Esophagus muscularis mucosa (tissue), 4 donors: Measurements from ENCODE around the gene APH1B. TPM values are rescaled to one million over a fixed set of nuclear protein-coding genes. Genes with fewer than 3 reads are reported as not detected.

Source experiments
- DNase-seq: peaks from one replicate; pipeline ENCODE4 v3.0.0-alpha.2; 2017; ENCODE audit errors: extremely low spot score
- H3K27ac ChIP-seq, 4 donors: fragments of 200-600 bp; sonication (generic); replicated peaks in 1 of 4; 1 replicate in 3 of 4; 2 replicates in 1 of 4; pipeline ENCODE4 v1.5.1; 2016 to 2019; ENCODE audit warnings: mild to moderate bottlenecking in 1 of 4
- H3K27me3 ChIP-seq, 4 donors: fragments of 200-600 bp; sonication (generic); one replicate each; pipeline versions ENCODE4 v1.5.1 to v1.6.0; 2016 to 2019
- H3K36me3 ChIP-seq, 4 donors: fragments of 200-600 bp; sonication (generic); one replicate each; pipeline ENCODE4 v1.5.1; 2016 to 2019
- H3K4me1 ChIP-seq, 4 donors: fragments of 200-600 bp; sonication (generic); one replicate each; pipeline ENCODE4 v1.5.1; 2016 to 2019
- H3K4me3 ChIP-seq, 4 donors: fragments of 200-600 bp; sonication (generic); 1 replicate in 2 of 4; 2 replicates in 2 of 4; pipeline ENCODE4 v1.5.1; 2016 to 2019; ENCODE audit warnings: mild to moderate bottlenecking in 4 of 4, moderate library complexity in 1 of 4
- H3K9me3 ChIP-seq, 4 donors: fragments of 200-600 bp; sonication (generic); 1 replicate in 3 of 4; 2 replicates in 1 of 4; pipeline ENCODE4 v1.5.1; 2016 to 2019
- EP300 ChIP-seq: sonication (generic); formaldehyde crosslinking; IDR thresholded peaks from one replicate; pipeline ENCODE4 v1.6.1; 2017; ENCODE audit warnings: antibody characterized with exemption
- POLR2A ChIP-seq: fragments of 450-650 bp; IDR thresholded peaks from one replicate; pipeline ENCODE4 v1.6.1; 2017; ENCODE audit warnings: antibody characterized with exemption, moderate library complexity, mild to moderate bottlenecking, low read depth
- POLR2AphosphoS5 ChIP-seq, 2 donors: sonication (generic); formaldehyde crosslinking; IDR thresholded peaks; one replicate each; pipeline ENCODE4 v1.6.1; 2017; ENCODE audit warnings: antibody characterized with exemption in 2 of 2
- WGBS: methylation state at CpG from one replicate; pipeline ENCODE4 v1.1.5; 2018; 5-methylcytosine and 5-hydroxymethylcytosine counted together
- intact Hi-C: fragments of 100-400 bp; cut with DNase I; formaldehyde crosslinking; loops from one replicate; pipeline ENCODE4 v1.15.1; 2023
- total RNA-seq, 4 donors: library from RNA; depleted of rRNA; stranded (reverse); fragments of >200 nt; gene quantifications; one replicate each; pipeline versions ENCODE4 v1.1.0 to v1.2.1, GENCODE V29; 2016
- TF ChIP-seq, protein P1 (sequence below), 3 experiments: fragments of 200-600 bp in 2 of 3; fragments of 450-650 bp in 1 of 3; sonication (generic) in 2 of 3; IDR thresholded peaks; one replicate each; pipeline ENCODE4 v1.5.1; 2017 to 2019; ENCODE audit warnings: antibody characterized with exemption in 3 of 3, mild to moderate bottlenecking in 2 of 3, moderate library complexity in 1 of 3

The APH1B gene
- total RNA-seq, 4 donors from 2014 or later = 7.5 to 9.4 (median 8.9) TPM

DNA sequence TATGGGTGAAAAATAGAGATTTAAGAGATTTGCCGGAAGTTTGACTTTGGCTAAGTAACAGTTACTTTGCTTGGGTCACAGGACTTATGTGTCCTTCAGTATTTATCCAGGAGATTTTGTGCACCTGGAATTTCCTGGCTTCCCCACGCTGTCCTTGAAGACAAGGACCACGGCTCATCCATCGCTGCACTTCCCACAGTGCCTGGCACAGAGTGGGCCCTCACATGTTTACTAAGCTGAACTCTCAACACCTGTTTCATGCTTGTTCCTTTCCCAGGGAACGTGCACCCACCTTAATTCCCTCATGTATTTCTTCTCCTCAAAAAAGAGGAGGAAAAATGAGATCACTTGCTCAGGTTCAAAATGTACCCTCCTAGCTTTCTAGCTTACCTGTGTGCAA is 72.2 kb downstream of the APH1B start:
- H3K4me1 ChIP-seq = peaks cover 32 to 44% (median 35%) of the 10 kb centered on the region in 4 donors
- DNase-seq = no peak
- 93% methylated on average over 5 of the region's 5 CpGs for WGBS
- intact Hi-C loops = no loop called here
- H3K36me3 ChIP-seq = no peaks in the 10 kb centered on the region
- peak overlapping the region in 3 of 4 donors; percentile 7 to 23 (median 13) for H3K27ac ChIP-seq
- no peak overlapping the region for H3K4me3 ChIP-seq
- H3K9me3 ChIP-seq = no peaks in the 10 kb centered on the region
- TF ChIP-seq, protein P1, sequence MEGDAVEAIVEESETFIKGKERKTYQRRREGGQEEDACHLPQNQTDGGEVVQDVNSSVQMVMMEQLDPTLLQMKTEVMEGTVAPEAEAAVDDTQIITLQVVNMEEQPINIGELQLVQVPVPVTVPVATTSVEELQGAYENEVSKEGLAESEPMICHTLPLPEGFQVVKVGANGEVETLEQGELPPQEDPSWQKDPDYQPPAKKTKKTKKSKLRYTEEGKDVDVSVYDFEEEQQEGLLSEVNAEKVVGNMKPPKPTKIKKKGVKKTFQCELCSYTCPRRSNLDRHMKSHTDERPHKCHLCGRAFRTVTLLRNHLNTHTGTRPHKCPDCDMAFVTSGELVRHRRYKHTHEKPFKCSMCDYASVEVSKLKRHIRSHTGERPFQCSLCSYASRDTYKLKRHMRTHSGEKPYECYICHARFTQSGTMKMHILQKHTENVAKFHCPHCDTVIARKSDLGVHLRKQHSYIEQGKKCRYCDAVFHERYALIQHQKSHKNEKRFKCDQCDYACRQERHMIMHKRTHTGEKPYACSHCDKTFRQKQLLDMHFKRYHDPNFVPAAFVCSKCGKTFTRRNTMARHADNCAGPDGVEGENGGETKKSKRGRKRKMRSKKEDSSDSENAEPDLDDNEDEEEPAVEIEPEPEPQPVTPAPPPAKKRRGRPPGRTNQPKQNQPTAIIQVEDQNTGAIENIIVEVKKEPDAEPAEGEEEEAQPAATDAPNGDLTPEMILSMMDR (IDR thresholded peaks at IDR 0.05) = no peak
- no peak for TF ChIP-seq POLR2A
- no peak for TF ChIP-seq POLR2AphosphoS5 (IDR thresholded peaks at IDR 0.05)
- TF ChIP-seq EP300 = no peak
- H3K27me3 ChIP-seq = no peaks in the 10 kb centered on the region

DNA sequence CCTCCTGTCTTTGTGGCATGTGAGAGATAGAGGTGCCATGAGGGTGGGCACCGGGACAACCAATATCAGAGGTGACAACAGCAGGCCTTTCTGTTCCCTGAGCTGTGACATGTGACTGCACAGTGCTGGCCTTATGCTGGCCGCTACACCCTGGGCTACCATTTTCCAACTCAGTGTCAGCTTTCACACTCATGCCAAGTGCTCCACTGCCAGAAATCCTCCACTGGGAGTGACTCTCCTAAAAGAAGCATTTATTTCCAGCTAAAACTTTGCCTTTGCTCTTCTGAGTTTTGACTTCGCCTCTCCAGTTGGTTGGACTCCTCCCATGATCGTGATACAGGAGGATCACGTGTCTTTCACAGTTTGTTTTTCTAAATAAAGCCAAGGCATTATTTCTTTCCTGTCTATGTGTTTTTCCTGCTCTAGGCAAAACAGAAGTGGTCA is 72.8 kb downstream of the APH1B start:
- DNase-seq = no peak
- WGBS = 51% methylated on average over 5 of the region's 5 CpGs
- Histone ChIP-seq H3K9me3 (no peaks in the 10 kb centered on the region), H3K4me1 (peaks cover 32 to 44% (median 35%) of the 10 kb centered on the region in 4 donors), H3K27me3 (no peaks in the 10 kb centered on the region), H3K27ac (peak overlapping the region in 3 of 4 donors; percentile 7 to 23 (median 13)), H3K4me3 (no peak overlapping the region), H3K36me3 (no peaks in the 10 kb centered on the region)
- intact Hi-C loops = no loop called here
- TF ChIP-seq EP300 (no peak), POLR2A (no peak), POLR2AphosphoS5 (IDR thresholded peaks at IDR 0.05) (no peak)
- TF ChIP-seq, protein P1 (IDR thresholded peaks at IDR 0.05) = no peak

DNA sequence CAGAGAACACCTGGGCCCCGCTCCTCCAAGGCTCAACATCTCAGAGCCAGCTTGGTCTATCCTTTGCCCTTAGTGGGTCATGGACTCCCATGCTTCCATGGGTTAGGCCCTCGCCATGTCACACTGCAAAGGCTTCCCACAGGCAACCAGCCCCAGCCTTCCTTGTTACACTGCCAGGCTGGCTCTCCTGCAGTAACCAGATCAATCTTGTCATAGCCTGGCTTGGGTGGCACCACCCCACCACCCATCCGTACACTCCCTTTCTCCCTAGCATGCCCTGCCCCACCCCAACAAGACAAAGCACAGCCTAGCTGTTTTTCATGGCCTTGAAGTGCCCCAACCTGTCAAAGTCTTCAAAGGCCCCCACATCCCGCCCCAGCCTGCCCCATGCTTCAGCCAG is 73.8 kb downstream of the APH1B start:
- H3K9me3 ChIP-seq = no peaks in the 10 kb centered on the region
- DNase-seq = no peak
- no peak overlapping the region for H3K4me3 ChIP-seq
- intact Hi-C loops = no loop called here
- TF ChIP-seq, protein P1 (IDR thresholded peaks at IDR 0.05) = no peak
- TF ChIP-seq EP300 (no peak), POLR2AphosphoS5 (IDR thresholded peaks at IDR 0.05) (no peak), POLR2A (no peak)
- no peaks in the 10 kb centered on the region for H3K27me3 ChIP-seq
- H3K27ac ChIP-seq = no peak overlapping the region
- peaks cover 32 to 44% (median 34%) of the 10 kb centered on the region in 4 donors for H3K4me1 ChIP-seq
- H3K36me3 ChIP-seq = no peaks in the 10 kb centered on the region
- 86% methylated on average over 4 of the region's 4 CpGs for WGBS

DNA sequence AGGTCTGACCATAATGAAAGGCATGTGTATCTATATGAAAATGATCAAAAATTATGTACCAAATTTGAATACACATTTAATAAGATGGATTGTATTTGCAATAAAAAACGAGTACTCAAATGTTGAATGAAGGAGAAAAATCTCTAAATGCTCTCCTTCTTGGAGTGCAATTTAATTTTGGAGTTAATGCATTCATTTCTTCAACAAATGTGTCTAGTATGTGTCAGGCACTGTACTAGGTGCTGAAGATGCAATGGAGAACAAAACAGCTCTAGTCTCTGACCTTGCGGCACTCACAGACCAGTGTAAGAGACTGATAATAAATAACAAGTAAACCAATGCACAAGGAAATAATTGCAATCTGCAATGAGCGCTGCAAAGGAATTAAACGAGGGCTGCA is 75.4 kb downstream of the APH1B start:
- no peak overlapping the region for H3K4me3 ChIP-seq
- 94% methylated on average over 4 of the region's 4 CpGs for WGBS
- no peak overlapping the region for H3K27ac ChIP-seq
- H3K4me1 ChIP-seq = peaks cover 18 to 27% (median 21%) of the 10 kb centered on the region in 4 donors
- DNase-seq = no peak
- no peaks in the 10 kb centered on the region for H3K9me3 ChIP-seq
- no peaks in the 10 kb centered on the region for H3K36me3 ChIP-seq
- no peak for TF ChIP-seq POLR2AphosphoS5 (IDR thresholded peaks at IDR 0.05)
- no peak for TF ChIP-seq EP300
- TF ChIP-seq POLR2A = no peak
- TF ChIP-seq, protein P1 (IDR thresholded peaks at IDR 0.05) = no peak
- intact Hi-C loops = no loop called here
- no peaks in the 10 kb centered on the region for H3K27me3 ChIP-seq

DNA sequence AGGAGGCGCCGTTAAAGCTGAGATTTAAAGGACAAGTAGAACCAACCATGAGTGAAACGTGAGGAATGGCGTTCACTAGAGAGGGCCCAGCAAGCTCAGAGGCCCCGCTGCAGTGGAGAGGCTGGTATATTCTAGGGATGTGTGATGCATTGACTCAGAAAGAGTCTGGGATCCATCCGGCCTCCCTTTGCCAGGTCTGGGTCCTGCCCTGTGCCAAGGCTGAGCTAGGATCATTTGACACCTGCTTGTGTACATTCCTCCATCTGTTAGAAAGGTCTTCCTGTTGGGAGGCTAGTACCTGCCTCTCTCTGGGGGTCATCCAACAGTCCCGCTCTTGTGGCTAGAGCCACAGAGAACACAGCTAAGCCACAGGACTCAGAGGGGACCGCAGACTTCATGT is 75.9 kb downstream of the APH1B start:
- intact Hi-C loops = no loop called here
- Histone ChIP-seq H3K27ac (no peak overlapping the region), H3K4me3 (no peak overlapping the region), H3K36me3 (no peaks in the 10 kb centered on the region), H3K27me3 (no peaks in the 10 kb centered on the region), H3K9me3 (no peaks in the 10 kb centered on the region), H3K4me1 (peaks cover 13 to 23% (median 17%) of the 10 kb centered on the region in 4 donors)
- no peak for DNase-seq
- TF ChIP-seq POLR2A = no peak
- TF ChIP-seq, protein P1 (IDR thresholded peaks at IDR 0.05) = no peak
- no peak for TF ChIP-seq POLR2AphosphoS5 (IDR thresholded peaks at IDR 0.05)
- TF ChIP-seq EP300 = no peak
- 80% methylated on average over 8 of the region's 8 CpGs for WGBS
